Tibial nerve (tissue), 4 donors: Measurements from ENCODE around the gene MRPL2. TPM values are rescaled to one million over a fixed set of nuclear protein-coding genes. Genes with fewer than 3 reads are reported as not detected.
"Not testable (repeated sequence)": the region's sequence is repeated elsewhere in the genome, so short reads cannot be mapped to it uniquely, and the experiment has no call there.

Source experiments
- DNase-seq, 2 donors: peaks; one replicate each; pipeline ENCODE4 v3.0.0-alpha.2; 2019; ENCODE audit warnings: low spot score in 2 of 2
- H3K27ac ChIP-seq, 4 donors: fragments of 200-600 bp; sonication (generic) in 3 of 4; one replicate each; pipeline ENCODE4 v1.5.1; 2017 to 2019; ENCODE audit warnings: mild to moderate bottlenecking in 1 of 4
- H3K27me3 ChIP-seq, 2 donors: fragments of 200-600 bp; sonication (generic) in 1 of 2; one replicate each; pipeline versions ENCODE4 v1.5.1 to v1.6.0; 2017 to 2019
- H3K36me3 ChIP-seq, 3 donors: fragments of 200-600 bp; sonication (generic); one replicate each; pipeline ENCODE4 v1.5.1; 2018 to 2019
- H3K4me1 ChIP-seq, 4 donors: fragments of 200-600 bp; sonication (generic) in 3 of 4; one replicate each; pipeline ENCODE4 v1.5.1; 2017 to 2019
- H3K4me3 ChIP-seq, 4 donors: fragments of 200-600 bp; sonication (generic) in 3 of 4; one replicate each; pipeline ENCODE4 v1.5.1; 2017 to 2019; ENCODE audit warnings: mild to moderate bottlenecking in 1 of 4, moderate library complexity in 1 of 4
- H3K9me3 ChIP-seq, 4 donors: fragments of 200-600 bp; sonication (generic) in 3 of 4; one replicate each; pipeline ENCODE4 v1.5.1; 2017 to 2019
- CTCF ChIP-seq, 5 experiments: fragments of 200-600 bp in 3 of 5; fragments of 450-650 bp in 2 of 5; sonication (generic) in 3 of 5; IDR thresholded peaks; one replicate each; pipeline ENCODE4 v1.5.1; 2016 to 2019; ENCODE audit warnings: antibody characterized with exemption in 5 of 5, mild to moderate bottlenecking in 3 of 5, moderate library complexity in 2 of 5
- EP300 ChIP-seq, 2 donors: sonication (generic); formaldehyde crosslinking; IDR thresholded peaks; one replicate each; pipeline ENCODE4 v1.6.1; 2017; ENCODE audit warnings: antibody characterized with exemption in 2 of 2, mild to moderate bottlenecking in 1 of 2
- POLR2A ChIP-seq, 2 donors: fragments of 450-650 bp; IDR thresholded peaks; one replicate each; pipeline ENCODE4 v1.6.1; 2017; ENCODE audit warnings: antibody characterized with exemption in 2 of 2, mild to moderate bottlenecking in 2 of 2, moderate library complexity in 2 of 2
- WGBS, 2 donors: methylation state at CpG; one replicate each; pipeline ENCODE4 v1.1.5; 2018; 5-methylcytosine and 5-hydroxymethylcytosine counted together
- total RNA-seq, 4 donors: library from RNA; depleted of rRNA; stranded (reverse); fragments of >200 nt; gene quantifications; one replicate each; pipeline ENCODE4 v1.1.0, GENCODE V29; 2016

MRPL2 gene
- total RNA-seq, 4 donors from 2014 or later = 8.4 to 17.3 (median 11.6) TPM

- H3K9me3 ChIP-seq = no peaks in the 10 kb centered on the region
- no peak overlapping the region for H3K27ac ChIP-seq
- WGBS, 2 donors = 67 to 80% methylated on average over 8 of the region's 8 CpGs
- no peaks in the 10 kb centered on the region for H3K27me3 ChIP-seq
- no peaks in the 10 kb centered on the region for H3K36me3 ChIP-seq
- no peak for DNase-seq
- H3K4me3 ChIP-seq = no peak overlapping the region
- TF ChIP-seq CTCF (IDR thresholded peaks at IDR 0.05) = no peak
- no peaks in the 10 kb centered on the region for H3K4me1 ChIP-seq
Observed at GRCh38 chr6:43089874-43090558, 30.8 kb upstream of the MRPL2 start.

DNA sequence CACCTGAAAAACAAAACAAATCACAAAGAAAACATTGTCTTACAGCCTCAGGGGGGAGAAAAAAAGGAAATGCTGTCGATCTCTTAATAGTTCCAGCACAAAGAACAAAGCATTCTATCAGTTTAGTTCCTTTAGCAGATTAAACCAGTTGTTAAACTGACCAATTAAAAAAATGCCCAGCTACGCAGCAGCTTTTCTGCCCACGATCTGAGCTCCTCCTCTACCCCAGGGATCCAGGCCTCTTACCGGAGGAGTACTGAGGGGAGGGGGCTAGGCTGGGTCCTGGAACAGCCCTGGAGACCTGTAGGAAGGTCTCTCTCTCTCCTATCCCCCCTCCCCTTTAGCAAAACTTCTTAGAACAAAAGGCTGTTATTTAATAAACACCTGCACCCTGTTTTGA is 30.2 kb upstream of the MRPL2 start:
- H3K36me3 ChIP-seq = no peaks in the 10 kb centered on the region
- no peak overlapping the region for H3K4me3 ChIP-seq
- no peaks in the 10 kb centered on the region for H3K9me3 ChIP-seq
- no peak for DNase-seq
- 31 to 50% methylated on average over 4 of the region's 4 CpGs for WGBS, 2 donors
- no peak overlapping the region for H3K27ac ChIP-seq
- TF ChIP-seq EP300 (IDR thresholded peaks at IDR 0.05) (no peak), POLR2A (IDR thresholded peaks at IDR 0.05) (no peak), CTCF (IDR thresholded peaks at IDR 0.05) (no peak)
- no peaks in the 10 kb centered on the region for H3K27me3 ChIP-seq
- no peaks in the 10 kb centered on the region for H3K4me1 ChIP-seq

DNA sequence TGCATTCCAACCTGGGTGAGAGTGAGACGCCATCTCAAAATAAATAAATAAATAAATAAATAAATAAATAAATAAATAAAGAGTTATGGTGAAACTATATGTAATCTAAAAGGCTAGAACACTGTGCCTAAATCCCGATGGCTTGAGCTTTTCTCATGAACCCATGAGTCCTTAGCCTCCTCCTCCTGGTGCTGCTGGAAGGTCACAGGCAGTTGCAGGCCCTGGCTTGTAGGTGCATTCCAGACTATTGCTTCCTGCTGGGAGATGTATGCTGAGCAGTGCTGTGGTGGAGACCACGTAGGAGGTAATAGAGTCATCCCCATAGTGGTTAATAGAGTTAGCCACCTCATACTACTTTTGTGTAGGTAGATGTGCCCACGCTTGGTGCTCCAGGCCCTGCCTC is 29.4 kb upstream of the MRPL2 start:
- no peaks in the 10 kb centered on the region for H3K4me1 ChIP-seq
- TF ChIP-seq POLR2A (IDR thresholded peaks at IDR 0.05) (no peak), EP300 (IDR thresholded peaks at IDR 0.05) (no peak), CTCF (IDR thresholded peaks at IDR 0.05) (no peak)
- no peaks in the 10 kb centered on the region for H3K36me3 ChIP-seq
- no peak overlapping the region for H3K4me3 ChIP-seq
- 93% methylated on average over 4 of the region's 4 CpGs for WGBS, 2 donors
- no peak for DNase-seq
- H3K27ac ChIP-seq = no peak overlapping the region
- no peaks in the 10 kb centered on the region for H3K27me3 ChIP-seq
- no peaks in the 10 kb centered on the region for H3K9me3 ChIP-seq

DNA sequence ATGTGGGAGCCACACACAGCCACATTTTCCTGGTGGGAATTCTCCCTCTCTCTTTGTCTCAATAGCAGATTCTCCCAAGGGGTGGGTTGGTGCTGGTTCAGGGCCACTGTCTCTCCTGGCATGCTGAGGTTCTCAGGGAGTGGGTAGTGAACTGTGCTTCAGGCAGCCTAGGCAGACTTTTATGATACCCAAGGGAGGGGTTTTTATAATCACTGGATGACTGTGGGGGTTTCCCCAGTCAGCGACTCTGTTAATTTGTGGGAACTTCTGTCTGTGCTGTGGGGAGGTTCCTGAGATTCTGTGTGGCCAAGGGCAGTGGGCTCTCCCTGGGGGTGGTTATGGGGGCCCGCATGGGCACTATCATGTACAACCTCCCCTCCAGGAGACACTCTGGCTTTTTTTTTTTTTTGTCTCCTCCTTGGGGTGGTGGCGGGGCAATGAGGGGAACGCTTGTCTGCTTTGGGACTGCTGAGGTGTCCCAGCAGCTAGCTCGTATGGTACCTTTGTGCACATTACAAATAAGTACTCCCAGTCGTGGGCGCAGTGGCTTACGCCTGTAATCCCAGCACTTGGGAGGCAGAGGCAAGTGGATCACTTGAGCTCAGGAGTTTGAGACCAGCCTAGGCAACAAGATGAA is 26.9 kb upstream of the MRPL2 start:
- Histone ChIP-seq H3K9me3 (no peaks in the 10 kb centered on the region), H3K4me3 (no peak overlapping the region), H3K36me3 (no peaks in the 10 kb centered on the region), H3K27me3 (no peaks in the 10 kb centered on the region), H3K27ac (no peak overlapping the region), H3K4me1 (no peaks in the 10 kb centered on the region)
- 69 to 70% methylated on average over 8 of the region's 8 CpGs for WGBS, 2 donors
- no peak for TF ChIP-seq POLR2A (IDR thresholded peaks at IDR 0.05)
- TF ChIP-seq CTCF (IDR thresholded peaks at IDR 0.05) = no peak
- TF ChIP-seq EP300 (IDR thresholded peaks at IDR 0.05) = no peak
- DNase-seq = no peak

DNA sequence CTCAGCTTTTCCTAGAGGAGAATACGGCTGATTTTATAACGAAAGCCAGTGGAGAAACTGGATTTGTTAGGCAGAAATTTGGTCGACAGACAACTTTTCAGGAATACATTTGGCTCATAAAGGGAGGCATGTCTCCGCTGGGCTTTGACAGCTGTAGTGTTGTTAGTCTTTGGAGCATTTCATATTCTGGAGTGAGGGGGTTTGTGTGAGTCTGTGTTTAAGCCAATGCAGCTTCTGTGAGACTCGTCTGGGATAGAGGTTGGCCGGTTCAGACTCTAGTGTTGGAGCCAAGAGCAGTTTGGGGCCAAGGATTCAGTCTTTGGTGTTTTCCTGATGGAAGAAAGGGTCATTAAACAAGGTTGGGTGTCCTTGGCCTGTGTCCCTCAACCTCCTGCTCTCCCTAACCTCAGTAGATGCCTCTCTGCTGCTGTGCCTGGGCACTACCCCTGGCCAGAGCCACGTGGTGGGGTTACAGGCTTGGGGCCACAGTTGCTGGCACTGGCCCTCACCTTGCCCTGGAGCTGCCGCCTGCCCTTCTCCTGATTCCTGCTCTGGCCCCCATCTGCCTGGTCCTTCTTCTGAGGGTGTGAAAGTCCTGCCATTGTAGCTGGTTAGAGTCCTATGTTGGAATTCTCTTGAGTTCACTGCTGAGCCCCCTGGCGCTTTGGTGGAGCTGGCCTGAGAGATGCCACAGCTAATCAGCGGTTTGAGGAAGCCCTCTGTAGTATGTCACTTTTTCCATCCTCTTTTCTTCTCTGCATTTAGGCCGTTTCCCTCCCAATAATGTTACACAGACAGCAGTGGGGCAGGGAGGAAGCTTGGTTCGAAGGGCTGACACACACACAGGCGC is 23.8 kb upstream of the MRPL2 start:
- no peaks in the 10 kb centered on the region for H3K9me3 ChIP-seq
- H3K27me3 ChIP-seq = no peaks in the 10 kb centered on the region
- no peak overlapping the region for H3K4me3 ChIP-seq
- H3K4me1 ChIP-seq = no peaks in the 10 kb centered on the region
- no peak for TF ChIP-seq POLR2A (IDR thresholded peaks at IDR 0.05)
- no peak for TF ChIP-seq EP300 (IDR thresholded peaks at IDR 0.05)
- no peak for TF ChIP-seq CTCF (IDR thresholded peaks at IDR 0.05)
- 69 to 70% methylated on average over 13 of the region's 13 CpGs for WGBS, 2 donors
- DNase-seq = no peak
- H3K27ac ChIP-seq = no peak overlapping the region
- no peaks in the 10 kb centered on the region for H3K36me3 ChIP-seq

GRCh38 chr6:43081922-43082321 is 22.7 kb upstream of the MRPL2 start:
- DNase-seq, H3K27ac ChIP-seq, H3K4me1 ChIP-seq, H3K9me3 ChIP-seq, H3K4me3 ChIP-seq, H3K36me3 ChIP-seq: not testable (repeated sequence)
- peaks cover 0 to 11% of the 10 kb centered on the region in 2 donors for H3K27me3 ChIP-seq
- WGBS, 2 donors = 89 to 91% methylated on average over 9 of the region's 9 CpGs
